Measurements from ENCODE around the gene SYT3.
"Not testable (repeated sequence)": the region's sequence is repeated elsewhere in the genome, so short reads cannot be mapped to it uniquely, and the experiment has no call there.

The SYT3 gene

GRCh38 chr19:50601407-50602088 lies 38.1 kb downstream of the SYT3 start:
- no peak for TF ChIP-seq CTCF (IDR thresholded peaks at IDR 0.05; ENCODE audit: borderline replicate concordance, insufficient read depth, low read depth, low read length)
- no peak overlapping the region for H3K4me3 ChIP-seq (ENCODE audit: low read depth, low read length)

- TF ChIP-seq CTCF (IDR thresholded peaks at IDR 0.05; ENCODE audit: borderline replicate concordance, insufficient read depth, low read depth, low read length), result no peak
- H3K4me3 ChIP-seq (ENCODE audit: low read depth, low read length), result no peak overlapping the region
Measured at GRCh38 chr19:50599427-50599826, 40.3 kb downstream of the SYT3 start.

GRCh38 chr19:50590191-50590590 lies 49.5 kb downstream of the SYT3 start:
- no peak for TF ChIP-seq CTCF (IDR thresholded peaks at IDR 0.05; ENCODE audit: borderline replicate concordance, insufficient read depth, low read depth, low read length)
- no peak overlapping the region for H3K4me3 ChIP-seq (ENCODE audit: low read depth, low read length)

GRCh38 chr19:50581795-50582660 lies 57.7 kb downstream of the SYT3 start:
- not testable (repeated sequence) for H3K4me3 ChIP-seq (ENCODE audit: low read depth, low read length)

- H3K4me3 ChIP-seq (ENCODE audit: low read depth, low read length), result no peak overlapping the region
- no peak for TF ChIP-seq CTCF (IDR thresholded peaks at IDR 0.05; ENCODE audit: borderline replicate concordance, insufficient read depth, low read depth, low read length)
Measured at GRCh38 chr19:50580970-50581634, 58.6 kb downstream of the SYT3 start.

GRCh38 chr19:50580240-50580639 lies 59.4 kb downstream of the SYT3 start:
- no peak for TF ChIP-seq CTCF (IDR thresholded peaks at IDR 0.05; ENCODE audit: borderline replicate concordance, insufficient read depth, low read depth, low read length)
- no peak overlapping the region for H3K4me3 ChIP-seq (ENCODE audit: low read depth, low read length)

GRCh38 chr19:50576769-50577168 lies 62.9 kb downstream of the SYT3 start:
- H3K4me3 ChIP-seq (ENCODE audit: low read depth, low read length), result not testable (repeated sequence)
